GM21360 (cell line): ENCODE data around the gene RALGAPA1.
"Not testable (repeated sequence)": the region's sequence is repeated elsewhere in the genome, so short reads cannot be mapped to it uniquely, and the experiment has no call there.

ENCODE experiments used
- ATAC-seq: cut with Tn5 transposase; IDR thresholded peaks from one replicate; pipeline ENCODE4 v1.9.1; 2021; ENCODE audit warnings: mild to moderate bottlenecking, moderate library complexity; ENCODE audit not compliant: unreplicated experiment

Gene RALGAPA1

GRCh38 chr14:35632271-35632670, 176.8 kb downstream of the RALGAPA1 start:
- ATAC-seq, result no peak

DNA sequence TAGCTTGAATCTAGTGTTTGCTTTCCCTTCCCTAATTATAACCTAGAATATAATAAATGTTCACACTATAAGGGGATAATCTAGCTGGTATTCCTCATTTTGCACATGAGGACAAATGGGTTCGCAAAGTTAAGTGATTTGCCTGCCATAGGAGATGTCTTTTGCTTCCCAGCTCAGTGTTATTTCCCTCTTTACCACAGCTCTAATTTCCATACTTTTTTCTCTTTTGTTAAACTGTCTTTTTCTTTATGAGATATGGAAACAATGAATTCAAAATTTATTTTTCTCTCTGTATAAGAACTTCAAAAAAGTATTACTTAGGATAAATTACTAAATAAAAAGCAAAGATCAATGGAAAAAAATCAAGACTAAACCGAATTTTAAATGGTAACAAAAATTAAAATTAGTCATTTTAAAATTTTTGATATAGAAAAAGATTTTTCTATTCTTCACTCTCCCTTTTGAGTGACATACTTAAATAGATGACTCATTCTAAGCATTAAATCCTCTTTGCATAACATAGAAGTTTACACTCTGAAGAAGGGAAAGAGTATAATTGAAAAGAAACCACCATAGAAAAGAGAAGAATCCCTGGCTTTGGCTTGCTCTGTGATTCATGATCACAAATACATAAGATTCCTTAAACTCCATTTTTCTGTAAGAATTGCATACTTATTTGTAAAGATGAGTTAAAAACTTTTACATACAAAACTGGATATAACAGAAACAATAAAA, 177.9 kb downstream of the RALGAPA1 start:
- no peak for ATAC-seq

DNA sequence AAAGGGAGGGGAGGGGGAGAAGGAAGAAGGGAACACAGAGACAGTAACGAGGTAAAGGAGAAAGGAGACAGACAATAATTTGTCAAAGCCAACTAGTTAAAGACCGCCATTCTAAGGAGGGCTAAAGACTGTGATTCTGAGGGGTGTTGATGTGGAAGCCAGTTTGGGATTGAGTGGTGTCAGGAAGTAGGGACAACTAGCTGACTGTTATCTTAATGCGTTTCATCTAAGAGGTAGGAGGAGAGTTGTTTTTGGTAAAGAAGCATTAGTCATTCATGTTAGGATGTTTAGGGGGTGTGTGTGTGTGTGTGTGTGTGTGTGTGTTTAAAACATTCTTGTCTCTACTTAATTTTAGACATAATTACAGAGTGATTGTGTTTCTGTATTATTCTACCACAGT, 180.1 kb downstream of the RALGAPA1 start:
- no peak for ATAC-seq

GRCh38 chr14:35626947-35627346, 182.1 kb downstream of the RALGAPA1 start:
- not testable (repeated sequence) for ATAC-seq

DNA sequence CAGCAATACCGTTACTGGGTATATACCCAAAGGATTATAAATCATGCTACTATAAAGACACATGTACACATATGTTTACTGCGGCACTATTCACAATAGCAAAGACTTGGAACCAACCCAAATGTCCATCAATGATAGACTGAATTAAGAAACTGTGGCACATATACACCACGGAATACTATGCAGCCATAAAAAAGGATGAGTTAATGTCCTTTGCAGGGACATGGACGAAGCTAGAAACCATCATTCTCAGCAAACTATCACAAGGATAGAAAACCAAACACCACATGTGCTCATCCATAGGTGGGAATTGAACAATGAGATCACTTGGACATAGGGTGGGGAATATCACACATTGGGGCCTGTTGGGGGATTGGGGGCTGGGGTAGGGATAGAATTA, 187.1 kb downstream of the RALGAPA1 start:
- ATAC-seq, result not testable (repeated sequence)

DNA sequence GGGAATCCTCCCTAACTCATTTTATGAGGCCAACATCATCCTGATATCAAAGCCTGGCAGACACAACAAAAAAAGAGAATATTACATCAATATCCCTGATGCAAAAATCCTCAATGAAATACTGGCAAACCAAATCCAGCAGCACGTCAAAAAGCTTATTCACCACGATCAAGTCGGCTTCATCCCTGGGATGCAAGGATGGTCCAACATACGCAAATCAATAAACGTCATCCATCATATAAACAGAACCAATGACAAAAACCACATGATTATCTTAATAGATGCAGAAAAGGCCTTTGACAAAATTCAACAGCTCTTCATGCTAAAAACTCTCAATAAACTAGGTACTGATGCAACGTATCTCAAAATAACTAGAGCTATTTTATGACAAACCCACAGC, 189.1 kb downstream of the RALGAPA1 start:
- ATAC-seq, result not testable (repeated sequence)

GRCh38 chr14:35619461-35619860, 189.6 kb downstream of the RALGAPA1 start:
- ATAC-seq, result not testable (repeated sequence)

GRCh38 chr14:35617500-35617899, 191.6 kb downstream of the RALGAPA1 start:
- ATAC-seq, result no peak

GRCh38 chr14:35607380-35607779, 201.7 kb downstream of the RALGAPA1 start:
- no peak for ATAC-seq

DNA sequence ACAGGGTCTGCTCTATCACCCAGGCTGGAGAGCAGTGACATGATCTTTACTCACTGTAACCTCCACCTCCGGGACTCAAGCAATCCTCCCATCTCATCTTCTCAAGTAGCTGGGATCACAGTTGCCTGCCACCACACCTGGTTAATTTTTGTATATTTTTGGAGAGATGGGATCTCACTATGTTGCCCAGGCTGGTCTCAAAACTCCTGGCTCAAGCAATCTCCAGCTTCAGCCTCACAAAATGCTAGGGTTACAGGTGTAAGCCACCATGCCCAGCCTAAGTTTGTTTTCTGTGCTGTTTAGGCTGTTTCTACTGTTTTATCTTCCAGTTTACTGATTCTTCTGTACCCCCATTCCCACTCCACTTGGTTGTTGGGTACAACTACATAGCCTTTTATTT, 208.8 kb downstream of the RALGAPA1 start:
- no peak for ATAC-seq

GRCh38 chr14:35594616-35595015, 214.5 kb downstream of the RALGAPA1 start:
- no peak for ATAC-seq

- ATAC-seq, result not testable (repeated sequence)
Observed at GRCh38 chr14:35587373-35587772, 221.7 kb downstream of the RALGAPA1 start.

GRCh38 chr14:35578639-35579038, 230.5 kb downstream of the RALGAPA1 start:
- no peak for ATAC-seq

- no peak for ATAC-seq
Observed at GRCh38 chr14:35578135-35578534, 231.0 kb downstream of the RALGAPA1 start.

- ATAC-seq, result no peak
Observed at GRCh38 chr14:35576856-35577255, 232.2 kb downstream of the RALGAPA1 start.

DNA sequence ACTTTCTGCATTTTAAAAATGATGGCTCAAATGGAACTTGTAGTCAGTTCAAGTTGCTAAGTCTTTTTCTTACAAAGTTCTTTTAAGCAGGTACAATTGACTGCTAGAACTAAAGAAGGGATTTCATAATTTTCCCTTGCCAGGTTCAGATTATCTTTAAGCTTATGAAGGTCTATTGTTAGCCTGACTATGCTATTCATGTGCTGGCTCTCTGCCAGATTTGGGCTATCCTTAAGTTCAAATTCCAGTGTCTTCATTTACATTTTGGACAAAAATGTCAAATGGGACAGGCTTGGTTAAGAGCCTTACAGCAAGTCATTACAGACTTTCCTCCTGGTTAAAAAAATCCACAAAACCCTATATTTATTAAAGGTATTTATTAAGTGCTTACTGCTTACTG, 232.8 kb downstream of the RALGAPA1 start:
- no peak for ATAC-seq

- no peak for ATAC-seq
Observed at GRCh38 chr14:35573911-35574310, 235.2 kb downstream of the RALGAPA1 start.

DNA sequence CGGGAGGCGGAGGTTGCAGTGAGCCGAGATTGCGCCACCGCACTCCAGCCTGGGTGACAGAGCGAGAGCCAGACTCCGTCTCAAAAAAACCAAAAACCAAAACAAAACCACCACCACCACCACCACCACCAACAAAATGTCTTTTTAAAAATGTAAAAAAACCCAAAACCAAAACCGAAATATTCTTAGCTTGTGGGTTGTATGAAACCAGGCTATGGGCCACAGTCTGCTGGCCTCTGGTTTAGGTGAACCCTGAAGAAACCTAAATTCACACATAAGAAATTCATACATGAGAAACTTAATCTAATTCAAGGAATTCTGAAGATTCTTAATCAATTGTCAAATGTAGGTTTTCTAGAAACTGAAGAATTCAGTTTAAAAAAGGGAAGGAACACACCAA, 237.5 kb downstream of the RALGAPA1 start:
- ATAC-seq, result no peak

- no peak for ATAC-seq
Observed at GRCh38 chr14:35565871-35566464, 243.1 kb downstream of the RALGAPA1 start.

GRCh38 chr14:35558680-35559079, 250.4 kb downstream of the RALGAPA1 start:
- no peak for ATAC-seq

DNA sequence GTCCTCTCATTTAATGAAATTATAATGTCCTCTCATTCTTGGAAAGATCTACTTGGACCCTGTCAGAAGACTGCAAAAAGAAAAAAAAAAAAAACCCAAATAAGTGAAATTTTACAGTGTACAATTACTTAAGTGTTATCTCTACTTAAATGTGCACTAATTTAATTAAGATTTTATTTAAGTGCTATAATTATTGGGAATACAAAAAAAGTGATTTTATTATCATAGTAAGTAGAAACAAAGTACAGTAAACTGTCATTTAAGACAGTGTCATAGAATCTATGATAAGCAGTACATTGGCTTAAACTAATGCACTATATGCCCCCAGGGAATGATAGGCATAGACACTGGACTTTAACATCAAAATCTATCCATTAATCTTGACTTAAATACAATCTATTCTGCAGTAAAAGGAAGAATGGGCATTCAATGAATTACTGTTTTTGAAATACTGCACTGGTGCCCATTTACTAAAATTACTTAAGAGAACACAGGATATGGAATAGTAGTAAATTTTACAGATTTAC, 251.8 kb downstream of the RALGAPA1 start:
- ATAC-seq, result no peak

- ATAC-seq, result no peak
Observed at GRCh38 chr14:35556548-35556947, 252.5 kb downstream of the RALGAPA1 start.
